Gastrocnemius medialis (tissue), 4 donors: ENCODE measurements around the gene LRFN2.

Experiments used
- CTCF ChIP-seq, 5 experiments: fragments of 450-650 bp in 3 of 5; fragments of 200-600 bp in 2 of 5; sonication (generic) in 2 of 5; IDR thresholded peaks in 4 of 5; conservative IDR thresholded peaks in 1 of 5; 1 replicate in 4 of 5; 2 replicates in 1 of 5; pipeline ENCODE4 v1.5.1; 2016 to 2019; ENCODE audit warnings: antibody characterized with exemption in 5 of 5, mild to moderate bottlenecking in 3 of 5, moderate library complexity in 3 of 5
- POLR2A ChIP-seq, 2 donors: fragments of 450-650 bp; IDR thresholded peaks; one replicate each; pipeline ENCODE4 v1.6.1; 2017; ENCODE audit warnings: antibody characterized with exemption in 2 of 2, mild to moderate bottlenecking in 2 of 2, moderate library complexity in 2 of 2

GRCh38 chr6:40474937-40475336 lies 112.2 kb downstream of the LRFN2 start:
- no peak for TF ChIP-seq CTCF (IDR thresholded peaks at IDR 0.05 in 4 of 5, conservative IDR thresholded peaks at IDR 0.05 in 1 of 5)
- no peak for TF ChIP-seq POLR2A (IDR thresholded peaks at IDR 0.05)
